ENCODE results near the gene SEZ6.

GRCh38 chr17:28944343-28944742, 61.5 kb downstream of the SEZ6 start:
- TF ChIP-seq ISL1 (CRISPR knock-in tag; IDR thresholded peaks at IDR 0.05), result no peak
- TF ChIP-seq PATZ1 (CRISPR knock-in tag; IDR thresholded peaks at IDR 0.05; ENCODE audit: borderline replicate concordance), result no peak
- no peak for TF ChIP-seq BACH2 (CRISPR knock-in tag; IDR thresholded peaks at IDR 0.05; ENCODE audit: borderline replicate concordance)
- no peak for TF ChIP-seq RARB (CRISPR knock-in tag; IDR thresholded peaks at IDR 0.05)
- no peak for TF ChIP-seq CREB5 (CRISPR knock-in tag; IDR thresholded peaks at IDR 0.05; ENCODE audit: low read depth)
- no peak for TF ChIP-seq ZNF8 (CRISPR knock-in tag; IDR thresholded peaks at IDR 0.05)
- TF ChIP-seq TOX (CRISPR knock-in tag; IDR thresholded peaks at IDR 0.05; ENCODE audit: borderline replicate concordance), result no peak

Data from SK-N-SH treated with all-trans-retinoic acid at 6 μM for 48 hours (cell line).